GM19468 (cell line): Measurements from ENCODE around the gene NPIPB2.
"Not testable (repeated sequence)": the region's sequence is repeated elsewhere in the genome, so short reads cannot be mapped to it uniquely, and the experiment has no call there.

Experiments used
- ATAC-seq: cut with Tn5 transposase; IDR thresholded peaks from one replicate; pipeline ENCODE4 v1.9.1; 2021; ENCODE audit warnings: mild to moderate bottlenecking, moderate library complexity, moderate number of reproducible peaks; ENCODE audit not compliant: unreplicated experiment; ENCODE audit errors: extremely low read depth

Gene NPIPB2

DNA sequence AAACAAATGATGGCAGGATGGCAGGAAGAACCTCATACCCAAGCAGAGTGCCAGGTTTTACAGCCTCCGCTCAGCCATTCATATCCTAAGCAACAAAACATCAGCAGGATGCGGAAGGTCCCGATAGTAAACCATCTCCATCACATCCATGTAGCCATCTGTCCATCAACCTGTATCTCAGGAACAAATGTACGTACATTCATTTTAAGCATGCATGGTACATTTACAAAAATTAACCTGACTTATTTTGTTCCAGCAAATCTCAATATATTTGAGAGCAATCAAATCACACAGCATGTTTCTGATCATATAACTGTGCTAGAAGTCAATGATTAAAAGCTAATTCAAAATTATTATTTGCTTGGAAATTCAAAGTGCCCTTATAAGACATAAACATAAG lies at the start of gene NPIPB2:
NPIPB2 (minus strand) TSS at position 101 of the 400 bp plus-strand sequence; CDS start at position 101, 0 bp downstream.
- ATAC-seq = not testable (repeated sequence)

DNA sequence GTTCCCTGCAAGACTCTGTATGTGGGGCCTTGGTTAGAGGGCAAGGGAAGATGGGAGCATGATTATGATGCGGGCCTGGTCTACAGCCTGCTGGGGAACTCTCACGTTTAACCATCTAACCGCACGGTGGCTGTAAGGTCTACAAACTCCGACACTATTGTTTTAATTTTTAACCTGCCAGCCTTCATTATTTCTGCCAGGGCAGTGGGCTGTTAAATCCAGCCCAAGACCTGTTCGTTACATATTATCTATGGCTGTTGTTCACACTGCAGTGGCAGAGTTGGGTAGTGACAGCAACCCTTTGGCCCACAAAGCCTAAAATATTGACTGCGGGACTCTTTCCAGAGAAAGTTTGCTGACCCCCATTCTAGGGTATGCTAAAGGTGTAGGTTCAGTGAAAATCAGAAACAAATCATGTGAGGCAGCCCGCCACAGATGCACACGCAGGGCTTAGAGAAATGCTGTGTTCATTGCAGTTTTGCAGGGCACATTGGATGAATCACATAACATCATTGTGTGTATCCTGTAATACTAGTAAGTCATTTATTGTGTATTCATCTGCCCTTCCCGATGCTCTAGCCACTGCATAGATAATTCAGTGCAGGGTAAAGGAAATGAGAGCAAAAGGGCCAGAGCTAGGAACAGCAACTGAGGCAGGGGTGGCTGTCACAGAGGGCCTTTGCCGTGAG lies 49.0 kb upstream of the NPIPB2 start:
- peak; percentile 29 for ATAC-seq

DNA sequence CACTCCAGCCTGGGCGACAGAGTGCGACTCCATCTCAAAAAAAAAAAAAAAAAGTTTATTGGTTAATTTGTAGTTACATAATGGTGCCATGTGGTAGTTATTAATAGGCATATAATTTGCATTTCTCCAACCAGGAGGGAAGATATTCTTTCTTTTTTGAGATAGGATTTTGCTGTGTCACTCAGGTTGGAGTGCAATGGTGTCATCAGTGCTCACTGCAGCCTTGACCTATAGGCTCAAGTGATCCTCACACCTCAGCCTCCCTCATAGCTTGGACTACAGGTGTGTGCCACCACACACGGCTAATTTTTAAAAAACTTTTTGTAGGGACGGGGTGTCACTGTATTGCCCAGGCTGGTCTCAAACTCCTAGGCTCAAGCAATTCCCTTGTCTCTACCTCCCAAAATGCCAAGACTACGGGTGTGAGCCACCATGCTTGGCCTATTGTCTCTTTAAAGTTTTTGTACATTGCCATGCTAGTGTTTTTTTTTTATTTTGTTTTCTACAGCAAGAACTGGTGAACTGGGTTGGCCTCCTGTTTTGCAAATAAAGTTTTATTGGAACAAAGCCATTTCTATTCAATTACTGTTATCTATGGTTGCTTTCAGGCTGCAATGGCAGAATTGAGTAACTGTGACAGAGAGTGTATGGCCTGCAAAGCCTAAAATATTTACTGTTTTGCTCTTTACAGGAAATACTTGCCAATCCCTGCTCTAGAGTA lies 46.6 kb upstream of the NPIPB2 start:
- no peak for ATAC-seq

DNA sequence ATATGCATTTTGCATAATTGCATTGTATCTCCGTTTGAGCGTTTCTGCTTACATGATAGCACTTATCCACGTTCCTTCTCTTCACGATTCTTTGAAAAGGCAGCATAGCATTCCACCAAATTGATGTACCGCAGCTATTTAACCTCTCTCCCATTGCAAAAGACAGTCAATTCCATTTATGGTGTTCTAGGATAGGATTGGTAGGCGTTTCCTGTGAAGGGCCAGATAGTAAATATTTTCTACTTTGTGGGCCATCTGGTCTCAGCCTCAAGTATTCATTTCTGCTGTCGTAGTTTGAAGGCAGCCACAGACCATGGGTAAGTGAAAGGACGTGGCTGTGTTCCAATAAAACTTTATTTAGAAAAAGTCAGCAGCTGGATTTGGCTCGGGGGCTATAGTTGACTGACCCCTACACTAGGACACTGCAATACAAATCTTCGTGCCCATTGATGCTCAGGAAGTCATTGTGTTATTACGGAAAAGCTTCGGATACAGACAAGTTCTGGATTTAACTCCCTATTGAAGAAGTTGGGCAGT lies 44.7 kb upstream of the NPIPB2 start:
- ATAC-seq = no peak

DNA sequence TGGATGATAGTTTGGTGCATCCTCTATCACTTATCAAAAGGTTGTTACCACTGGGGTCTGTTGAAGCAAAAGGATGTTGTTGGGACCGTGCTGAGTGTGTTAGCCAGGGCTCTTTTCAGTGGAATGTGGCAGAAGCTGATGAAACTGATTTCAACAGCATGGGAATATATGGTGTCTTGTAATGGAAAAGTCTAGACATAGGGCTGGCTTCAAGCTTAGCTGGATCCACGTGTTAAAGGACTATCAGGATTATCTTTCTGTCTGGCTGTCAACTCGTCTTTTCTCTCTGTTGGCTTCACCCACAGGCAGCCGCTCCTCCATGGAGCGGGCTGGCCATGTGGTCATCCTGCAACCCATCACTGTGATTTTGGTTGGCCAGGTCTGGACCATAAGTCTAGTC lies 43.4 kb upstream of the NPIPB2 start:
- no peak for ATAC-seq

DNA sequence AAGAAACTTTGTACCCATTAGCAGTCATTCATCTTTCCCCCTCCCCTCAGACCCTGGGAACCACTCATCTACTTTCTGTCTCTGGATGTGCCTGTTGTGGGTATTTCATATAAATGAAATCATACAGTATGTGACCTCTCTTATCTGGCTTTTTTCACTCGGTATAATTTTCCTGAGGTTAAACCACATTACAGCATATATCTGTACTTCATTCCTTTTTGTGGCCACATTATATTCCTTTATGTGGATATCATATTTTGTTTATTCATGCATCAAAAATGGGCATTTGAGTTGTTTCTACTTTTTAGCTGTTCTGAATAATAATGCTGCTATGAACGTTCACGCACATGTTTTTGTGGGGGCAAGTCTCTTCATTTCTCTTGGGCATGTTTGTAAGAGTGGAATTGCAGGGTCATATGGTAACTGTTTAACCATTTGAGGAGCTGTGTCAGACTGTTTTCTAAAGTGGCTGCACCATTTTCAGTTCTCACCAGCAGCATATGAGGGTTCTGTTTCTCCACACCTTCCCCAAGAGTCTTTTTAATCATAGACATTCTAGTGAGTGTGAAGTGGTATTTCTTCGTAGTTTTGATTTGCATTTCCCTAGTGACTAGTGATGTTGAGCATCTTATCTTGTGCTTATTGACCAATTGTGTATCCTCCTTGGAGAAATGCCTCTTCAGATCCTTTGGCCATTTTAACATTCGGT lies 38.4 kb upstream of the NPIPB2 start:
- no peak for ATAC-seq

DNA sequence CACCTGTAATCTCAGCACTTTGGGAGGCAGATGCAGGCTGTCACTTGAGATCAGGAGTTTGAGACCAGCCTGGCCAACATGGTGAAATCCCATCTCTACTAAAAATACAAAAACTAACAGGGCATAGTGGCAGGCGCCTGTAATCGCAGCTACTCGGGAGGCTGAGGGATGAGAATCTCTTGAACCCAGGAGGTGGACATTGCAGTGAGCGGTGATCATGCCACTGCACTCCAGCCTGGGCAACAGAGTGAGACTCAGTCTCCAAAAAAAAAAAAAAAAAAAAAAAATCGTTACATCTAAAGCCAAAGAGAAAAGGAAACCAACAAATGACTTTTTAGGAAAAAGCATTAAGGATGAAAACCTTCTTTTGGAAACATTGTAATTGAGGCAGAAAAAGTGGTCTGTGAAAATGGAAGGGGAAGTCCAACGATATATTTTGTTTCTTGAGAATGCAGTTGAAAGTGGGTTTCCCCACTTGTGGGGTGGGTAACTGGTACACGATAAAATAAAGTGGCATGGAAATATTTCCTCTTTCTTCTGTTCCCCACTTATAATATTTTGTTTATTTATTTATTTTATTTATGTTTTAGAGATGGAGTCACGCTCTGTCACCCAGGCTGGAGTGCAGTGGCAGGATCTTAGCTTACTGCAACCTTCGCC lies 37.3 kb upstream of the NPIPB2 start:
- no peak for ATAC-seq

DNA sequence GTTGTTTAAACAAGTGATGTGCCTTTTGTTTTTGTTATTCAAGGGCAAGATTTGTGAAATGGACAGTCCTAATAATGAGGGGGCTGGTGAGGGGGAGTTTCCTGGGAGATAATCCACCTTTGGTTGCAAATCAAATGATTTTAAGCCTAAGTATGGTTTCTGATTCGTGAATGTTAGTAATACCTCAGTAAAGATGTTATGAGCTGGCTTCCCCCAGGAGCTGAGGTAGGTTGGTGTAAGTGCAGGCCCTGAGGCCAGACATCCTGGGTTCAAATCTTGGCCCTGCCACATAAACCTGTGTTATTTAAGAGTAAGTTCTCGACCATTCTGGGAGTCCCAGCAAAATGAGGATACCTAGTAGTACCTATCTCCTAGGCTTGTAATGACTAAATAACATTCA lies 36.2 kb upstream of the NPIPB2 start:
- no peak for ATAC-seq

DNA sequence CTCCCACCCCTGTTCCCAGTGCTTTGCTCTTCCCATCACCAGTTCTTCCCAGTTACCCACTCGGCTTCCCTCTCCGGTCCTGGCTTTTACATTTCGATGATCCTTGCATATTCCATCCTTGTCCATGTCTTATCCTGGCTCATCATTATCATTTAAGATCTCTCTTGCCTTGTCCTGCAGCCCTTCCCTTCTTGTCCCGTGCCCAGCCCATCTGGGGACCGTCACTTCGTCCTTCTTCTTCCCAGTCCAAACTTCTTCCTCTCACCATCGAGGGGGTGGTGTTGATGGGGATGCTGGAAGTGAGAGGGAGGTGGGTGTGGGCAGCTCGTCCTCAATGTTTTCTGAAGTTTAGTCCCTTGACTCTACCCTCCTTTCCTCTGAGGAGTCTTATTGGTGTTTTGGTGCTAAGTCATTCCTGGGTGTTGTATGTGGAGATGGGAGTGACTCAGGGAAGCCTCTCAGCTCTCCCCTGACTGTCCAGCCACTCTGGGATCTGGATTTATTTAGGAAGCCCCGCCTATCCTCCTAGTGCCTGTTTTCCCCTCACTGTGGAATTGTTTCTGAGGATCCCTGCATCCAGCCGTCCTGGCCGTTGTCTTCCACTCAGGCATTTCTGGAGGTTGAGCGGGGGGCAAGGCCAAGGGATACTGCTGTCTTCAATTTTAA lies 35.7 kb upstream of the NPIPB2 start:
- no peak for ATAC-seq

DNA sequence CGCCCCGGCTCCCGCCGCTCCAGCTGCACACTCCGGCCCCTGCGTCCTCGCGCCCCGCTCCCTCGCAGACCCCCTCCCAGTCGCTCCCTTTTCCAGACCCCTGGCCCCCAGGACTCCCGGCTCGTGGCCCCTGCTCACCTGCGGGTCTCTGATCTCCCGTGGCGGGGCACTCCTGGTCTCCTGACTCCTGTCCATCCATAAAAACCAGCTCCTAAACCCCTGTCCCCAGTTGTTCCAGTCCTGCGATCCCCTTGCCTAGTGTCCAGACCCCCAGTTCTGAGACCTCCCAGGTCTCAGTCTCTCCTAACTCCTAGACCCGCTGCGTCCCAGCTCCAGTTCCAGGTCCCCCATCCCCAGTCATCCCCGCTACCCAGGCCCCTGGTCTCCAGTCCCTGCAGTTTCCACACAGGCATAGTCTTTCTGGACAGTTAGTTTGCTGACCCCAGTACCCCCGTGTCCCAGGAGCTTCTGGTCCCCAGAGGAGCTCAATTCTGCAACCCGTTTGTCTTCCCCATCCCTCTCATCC lies 35.1 kb upstream of the NPIPB2 start:
- no peak for ATAC-seq

DNA sequence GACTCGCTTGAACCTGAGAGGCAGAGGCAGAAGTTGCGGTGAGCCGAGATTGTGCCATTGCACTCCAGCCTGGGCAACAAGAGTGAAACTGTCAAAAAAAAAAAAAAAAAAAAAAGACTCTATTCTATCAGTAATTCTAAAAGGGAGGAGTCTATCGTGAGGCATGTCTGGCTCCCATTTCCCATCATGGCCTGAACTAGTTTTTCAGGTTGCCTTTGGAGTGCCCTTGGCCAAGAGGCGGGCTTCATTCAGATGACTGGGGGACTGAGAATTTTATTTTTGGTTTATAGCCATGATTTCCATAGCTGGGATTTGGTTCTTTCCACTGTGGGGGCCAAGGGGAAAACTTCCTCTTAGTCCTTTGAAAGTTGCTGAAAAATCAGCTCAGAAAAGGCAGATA lies 31.2 kb upstream of the NPIPB2 start:
- no peak for ATAC-seq

DNA sequence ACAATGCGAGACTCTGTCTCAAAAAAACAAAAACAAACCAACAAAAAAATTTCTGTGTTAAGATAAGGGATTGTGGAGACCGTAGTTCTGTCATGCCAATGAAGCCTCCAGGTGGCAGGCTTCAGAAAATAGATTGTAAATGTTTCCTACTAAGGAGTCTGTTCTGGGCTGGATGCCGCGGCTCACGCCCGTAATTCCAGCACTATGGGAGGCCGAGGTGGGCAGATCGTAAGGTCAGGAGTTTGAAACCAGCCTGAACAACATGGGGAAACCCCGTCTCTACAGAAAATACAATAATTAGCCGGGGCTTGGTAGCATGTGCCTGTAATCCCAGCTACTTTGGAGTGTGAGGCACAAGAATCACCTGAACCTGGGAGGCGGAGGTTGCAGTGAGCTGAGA lies 30.3 kb upstream of the NPIPB2 start:
- no peak for ATAC-seq

DNA sequence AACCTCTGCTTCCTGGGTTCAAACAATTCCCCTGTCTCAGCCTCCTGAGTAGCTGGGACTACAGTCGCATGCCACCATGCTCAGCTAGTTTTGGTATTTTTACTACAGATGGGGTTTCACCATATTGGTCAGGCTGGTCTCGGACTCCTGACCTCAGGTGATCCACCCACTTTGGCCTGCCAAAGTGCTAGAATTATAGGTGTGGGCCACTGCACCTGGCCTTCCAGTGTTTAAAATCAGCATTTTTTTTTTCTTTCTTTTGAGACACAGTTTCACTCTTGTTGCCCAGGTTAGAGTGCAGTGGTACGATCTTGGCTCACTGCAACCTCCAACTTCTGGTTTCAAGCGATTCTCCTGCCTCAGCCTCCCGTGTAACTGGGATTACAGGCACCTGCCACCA lies 28.4 kb upstream of the NPIPB2 start:
- ATAC-seq = not testable (repeated sequence)

DNA sequence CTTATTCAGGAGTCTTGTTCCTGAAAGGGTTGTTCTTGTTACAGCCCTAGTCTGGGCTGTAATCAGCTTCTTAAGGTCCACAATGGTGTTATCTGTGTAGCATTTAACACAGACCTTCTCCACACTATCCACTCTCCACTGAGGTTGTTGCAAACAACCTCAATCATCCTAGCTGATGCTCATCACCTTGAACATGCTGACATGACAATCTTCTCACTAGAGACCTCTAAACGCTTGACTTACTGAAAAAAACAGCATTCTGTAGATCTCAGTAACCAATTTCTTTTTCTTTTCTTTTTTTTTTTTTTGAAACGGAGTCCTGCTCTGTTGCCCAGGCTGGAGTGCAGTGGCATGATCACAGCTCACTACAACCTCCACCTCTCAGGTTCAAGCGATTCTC lies 26.7 kb upstream of the NPIPB2 start:
- ATAC-seq = no peak

DNA sequence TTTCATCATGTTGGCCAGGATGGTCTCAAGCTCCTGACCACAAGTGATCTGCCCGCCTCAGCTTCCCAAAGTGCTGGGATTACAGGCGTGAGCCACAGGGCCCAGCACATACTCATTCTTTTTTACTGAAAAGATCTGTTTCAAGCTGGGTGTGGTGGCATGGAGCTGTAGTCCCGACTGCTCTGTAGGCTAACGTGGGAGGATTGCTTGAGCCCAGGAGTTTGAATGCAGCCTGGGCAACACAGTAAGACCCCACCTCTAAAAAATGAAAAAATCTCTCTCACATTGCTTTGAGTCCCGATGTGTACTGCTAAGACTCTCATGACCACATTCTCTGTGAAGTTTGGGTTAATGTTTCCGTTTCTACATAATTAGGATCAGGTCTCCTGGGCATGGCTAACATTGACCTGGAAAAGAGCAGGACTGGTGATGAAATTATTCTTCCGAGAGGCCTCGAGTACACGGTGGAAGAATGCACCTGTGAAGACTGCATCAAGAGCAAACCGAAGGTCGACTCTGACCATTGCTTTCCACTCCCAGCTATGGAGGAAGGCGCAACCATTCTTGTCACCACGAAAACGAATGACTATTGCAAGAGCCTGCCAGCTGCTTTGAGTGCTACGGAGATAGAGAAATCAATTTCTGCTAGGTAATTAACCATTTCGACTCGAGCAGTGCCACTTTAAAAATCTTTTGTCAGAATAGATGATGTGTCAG lies 25.5 kb upstream of the NPIPB2 start:
- no peak for ATAC-seq

DNA sequence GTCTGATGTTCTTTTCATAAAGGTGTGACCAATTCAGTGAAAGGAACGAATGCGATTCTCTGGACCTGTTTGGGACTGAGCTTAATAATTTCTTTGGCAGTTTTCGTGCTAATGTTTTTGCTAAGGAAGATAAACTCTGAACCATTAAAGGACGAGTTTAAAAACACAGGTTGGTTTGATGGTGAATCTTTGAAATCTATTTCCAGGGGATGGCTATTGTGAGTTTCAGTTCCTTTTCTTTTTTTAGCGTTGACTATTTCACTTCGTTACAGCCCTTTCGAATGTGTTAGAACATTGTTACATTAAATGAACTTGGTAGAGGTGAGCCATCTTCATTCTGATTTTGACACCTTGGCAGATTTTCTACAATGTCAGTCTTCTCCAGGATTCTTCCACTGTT lies 24.3 kb upstream of the NPIPB2 start:
- no peak for ATAC-seq

DNA sequence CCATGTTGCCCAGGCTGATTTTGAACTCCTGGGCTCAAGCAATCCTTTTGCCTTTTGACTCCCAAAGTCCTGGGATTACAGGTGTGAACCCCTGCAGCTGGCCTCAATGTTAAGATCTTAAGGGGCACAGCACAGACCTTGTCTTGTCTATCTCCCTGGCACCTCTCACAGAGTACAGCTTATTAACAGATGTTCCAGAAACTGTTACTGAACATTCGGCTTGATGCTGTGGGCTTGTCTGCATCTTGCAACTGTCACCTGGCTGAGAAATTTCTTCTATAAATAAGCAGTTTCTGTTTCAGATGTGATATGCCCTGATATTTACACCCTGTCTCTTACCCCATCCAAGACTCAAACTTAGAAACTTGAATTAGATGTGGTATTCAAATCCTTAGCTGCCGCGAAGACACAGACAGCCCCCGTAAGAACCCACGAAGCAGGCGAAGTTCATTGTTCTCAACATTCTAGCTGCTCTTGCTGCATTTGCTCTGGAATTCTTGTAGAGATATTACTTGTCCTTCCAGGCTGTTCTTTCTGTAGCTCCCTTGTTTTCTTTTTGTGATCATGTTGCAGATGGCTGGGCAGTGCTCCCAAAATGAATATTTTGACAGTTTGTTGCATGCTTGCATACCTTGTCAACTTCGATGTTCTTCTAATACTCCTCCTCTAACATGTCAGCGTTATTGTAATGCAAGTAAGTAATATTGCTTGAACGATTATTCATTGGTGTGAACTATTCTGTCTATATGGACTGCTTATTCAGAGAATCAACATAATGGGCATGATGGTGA lies 23.1 kb upstream of the NPIPB2 start, which contains the start of gene TNFRSF17:
TNFRSF17 (plus strand) TSS at position 450 of the 791 bp plus-strand sequence; CDS start at position 565, 115 bp downstream.
- peak; percentile 70 for ATAC-seq

DNA sequence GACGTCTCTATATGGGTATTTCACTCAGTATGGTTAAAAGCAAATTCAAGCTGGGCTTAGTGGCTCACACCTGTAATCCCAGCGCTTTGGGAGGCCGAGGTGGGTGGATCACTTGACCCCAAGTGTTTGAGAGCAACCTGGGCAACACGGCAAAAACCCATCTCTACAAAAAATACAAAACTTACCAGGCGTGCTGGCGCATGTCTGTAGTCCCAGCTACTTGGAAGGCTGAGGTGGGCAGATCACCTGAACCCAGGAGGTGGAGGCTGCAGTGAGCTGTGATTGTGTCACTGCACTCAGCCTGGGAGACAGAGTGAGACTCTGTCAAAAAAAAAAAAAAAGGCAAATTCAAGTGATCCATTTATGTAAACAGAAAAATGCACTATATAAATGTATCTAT lies 21.9 kb upstream of the NPIPB2 start:
- ATAC-seq = no peak
